T follicular helper cell (primary cell): ENCODE results near the gene TCFL5.

ENCODE experiments used
- DNase-seq: peaks from one replicate; pipeline ENCODE4 v3.0.0-alpha.2; 2020; ENCODE audit warnings: low read depth
- total RNA-seq, 2 experiments: gene quantifications; one replicate each; lab custom pipeline; 2026; lab: John Stamatoyannopoulos, UW

The TCFL5 gene
- total RNA-seq, result 6.6 to 14.6 reads per million in 2 experiments

GRCh38 chr20:62861726-62862336 lies at the start of gene TCFL5:
Gene TCFL5, minus strand, starts transcription at chr20:62861822. Its CDS starts 152 bp downstream, at chr20:62861670.
- DNase-seq, result peak; percentile 90

- DNase-seq, result no peak
Observed at GRCh38 chr20:62910777-62911497, 49.3 kb upstream of the TCFL5 start.

GRCh38 chr20:62910217-62910766 lies 48.7 kb upstream of the TCFL5 start:
- DNase-seq, result no peak

- no peak for DNase-seq
Observed at GRCh38 chr20:62908971-62909791, 47.6 kb upstream of the TCFL5 start.

- no peak for DNase-seq
Observed at GRCh38 chr20:62907384-62908317, 46.0 kb upstream of the TCFL5 start.

GRCh38 chr20:62906647-62907375 lies 45.2 kb upstream of the TCFL5 start:
- no peak for DNase-seq

- DNase-seq, result no peak
Observed at GRCh38 chr20:62906209-62906608, 44.6 kb upstream of the TCFL5 start.

- no peak for DNase-seq
Observed at GRCh38 chr20:62905536-62906117, 44.0 kb upstream of the TCFL5 start.

- no peak for DNase-seq
Observed at GRCh38 chr20:62902926-62903615, 41.4 kb upstream of the TCFL5 start.

- DNase-seq, result no peak
Observed at GRCh38 chr20:62901891-62902290, 40.3 kb upstream of the TCFL5 start.

- DNase-seq, result peak; percentile 18
Observed at GRCh38 chr20:62900692-62901584, 39.3 kb upstream of the TCFL5 start.

- DNase-seq, result peak; percentile 67
Observed at GRCh38 chr20:62900052-62900691, 38.5 kb upstream of the TCFL5 start.

- DNase-seq, result no peak
Observed at GRCh38 chr20:62899633-62900051, 38.0 kb upstream of the TCFL5 start.

GRCh38 chr20:62898970-62899632 lies 37.5 kb upstream of the TCFL5 start:
- no peak for DNase-seq

- no peak for DNase-seq
Observed at GRCh38 chr20:62898093-62898964, 36.7 kb upstream of the TCFL5 start.

- no peak for DNase-seq
Observed at GRCh38 chr20:62897666-62898065, 36.0 kb upstream of the TCFL5 start.
